ENCODE data around the gene SAP30BP.
A peak's percentile ranks its signal among the peaks of the same experiment; 100 is the strongest.

The SAP30BP gene

GRCh38 chr17:75658237-75658636, 8.9 kb upstream of the SAP30BP start:
- no peak overlapping the region for H3K27ac ChIP-seq
- TF ChIP-seq CTCF (conservative IDR thresholded peaks at IDR 0.05; ENCODE audit: low read depth): no peak
- CTCF ChIA-PET: interaction anchor here (0.7 to 1.8 kb wide), 3 partner anchors 11 to 25 kb away, joined by 3 to 16 read pairs (median 6); partner anchors contain the start of gene SMIM5
- no peak for DNase-seq (ENCODE audit: low spot score)
- POLR2A ChIA-PET (ENCODE audit: low non-redundant PET): no interaction called here

GRCh38 chr17:75661531-75661930, 5.6 kb upstream of the SAP30BP start:
- CTCF ChIA-PET: interaction anchor here (1.1 to 1.2 kb wide), 2 partner anchors 28 kb away, joined by 6 to 12 read pairs; partner anchors contain the start of gene SMIM5
- POLR2A ChIA-PET (ENCODE audit: low non-redundant PET): no interaction called here
- no peak overlapping the region for H3K27ac ChIP-seq
- DNase-seq (ENCODE audit: low spot score): no peak
- no peak for TF ChIP-seq CTCF (conservative IDR thresholded peaks at IDR 0.05; ENCODE audit: low read depth)

GRCh38 chr17:75662511-75662910, 4.6 kb upstream of the SAP30BP start:
- ChIA-PET CTCF (interaction anchor here (0.6 to 0.9 kb wide), 2 partner anchors 28 to 193 kb away, joined by 3 to 4 read pairs; partner anchors contain the start of gene WBP2), POLR2A (ENCODE audit: low non-redundant PET) (interaction anchor here (0.5 kb wide), 1 partner anchor 253 kb away, joined by 9 read pairs; no protein-coding TSS in a partner anchor)
- no peak for TF ChIP-seq CTCF (conservative IDR thresholded peaks at IDR 0.05; ENCODE audit: low read depth)
- H3K27ac ChIP-seq: no peak overlapping the region
- no peak for DNase-seq (ENCODE audit: low spot score)

- POLR2A ChIA-PET (ENCODE audit: low non-redundant PET): no interaction called here
These were observed 3.0 kb upstream of the SAP30BP start for GRCh38 chr17:75664099-75664549.

GRCh38 chr17:75665981-75666380, 1.2 kb upstream of the SAP30BP start:
- ChIA-PET CTCF (interaction anchor here (0.8 kb wide), 1 partner anchor 21 kb away, joined by 10 read pairs; no protein-coding TSS in a partner anchor), POLR2A (ENCODE audit: low non-redundant PET) (interaction anchor here (0.6 kb wide), 1 partner anchor 9 kb away, joined by 3 read pairs; no protein-coding TSS in a partner anchor)
- no peak overlapping the region for H3K27ac ChIP-seq
- TF ChIP-seq CTCF (conservative IDR thresholded peaks at IDR 0.05; ENCODE audit: low read depth): no peak
- no peak for DNase-seq (ENCODE audit: low spot score)

More at GRCh38 chr17:75664099-75664549, 3.0 kb upstream of the SAP30BP start:
- CTCF ChIA-PET: no interaction called here
- no peak for DNase-seq (ENCODE audit: low spot score)
- no peak overlapping the region for H3K27ac ChIP-seq
- no peak for TF ChIP-seq CTCF (conservative IDR thresholded peaks at IDR 0.05; ENCODE audit: low read depth)

GRCh38 chr17:75667825-75668224, 687 bp downstream of the SAP30BP start:
- peak overlapping the region; percentile 75; the same call in 1 of the 2 replicates for H3K27ac ChIP-seq
- ChIA-PET CTCF (interaction anchor here (1.2 to 1.5 kb wide), 2 partner anchors 14 to 80 kb away, joined by 3 to 9 read pairs; no protein-coding TSS in a partner anchor), POLR2A (ENCODE audit: low non-redundant PET) (no interaction called here)
- TF ChIP-seq CTCF (conservative IDR thresholded peaks at IDR 0.05; ENCODE audit: low read depth): no peak
- no peak for DNase-seq (ENCODE audit: low spot score)
